Parathyroid adenoma (tissue), 2 donors: ENCODE results near the gene GOLGA6A.

Experiments used
- H2AFZ ChIP-seq: fragments of 300-600 bp; sonication (generic); one replicate; pipeline ENCODE4 v1.7.0; 2017; ENCODE audit warnings: antibody characterized with exemption, mild to moderate bottlenecking
- H3K27ac ChIP-seq: fragments of 300-600 bp; sonication (generic); one replicate; pipeline ENCODE4 v1.7.0; 2017
- H3K27me3 ChIP-seq: fragments of 300-600 bp; sonication (generic); one replicate; pipeline ENCODE4 v1.7.0; 2017; ENCODE audit warnings: low read length; ENCODE audit not compliant: control insufficient read depth, insufficient read depth
- H3K36me3 ChIP-seq: fragments of 300-600 bp; sonication (generic); one replicate; pipeline ENCODE4 v1.7.0; 2017; ENCODE audit warnings: low read length; ENCODE audit not compliant: control insufficient read depth, insufficient read depth
- H3K4me1 ChIP-seq: fragments of 300-600 bp; sonication (generic); one replicate; pipeline ENCODE4 v1.7.0; 2017; ENCODE audit warnings: control low read depth
- H3K4me2 ChIP-seq: fragments of 300-600 bp; sonication (generic); one replicate; pipeline ENCODE4 v1.7.0; 2017; ENCODE audit warnings: low read length
- H3K4me3 ChIP-seq: fragments of 300-600 bp; sonication (generic); one replicate; pipeline ENCODE4 v1.7.0; 2017; ENCODE audit warnings: low read depth, low read length
- H3K79me2 ChIP-seq: fragments of 300-600 bp; sonication (generic); one replicate; pipeline ENCODE4 v1.7.0; 2017; ENCODE audit warnings: control low read depth
- H3K9ac ChIP-seq: fragments of 300-600 bp; sonication (generic); one replicate; pipeline ENCODE4 v1.7.0; 2017; ENCODE audit warnings: mild to moderate bottlenecking
- H3K9me3 ChIP-seq: fragments of 300-600 bp; sonication (generic); one replicate; pipeline ENCODE4 v1.7.0; 2017; ENCODE audit warnings: low read length; ENCODE audit not compliant: control insufficient read depth
- TF ChIP-seq, protein P1 (sequence below): fragments of 300-600 bp; sonication (generic); IDR thresholded peaks from one replicate; pipeline ENCODE4 v1.7.0; 2017; ENCODE audit warnings: antibody characterized with exemption, mild to moderate bottlenecking
- donor health status: primary hyperparathyroidism.

Gene GOLGA6A

DNA sequence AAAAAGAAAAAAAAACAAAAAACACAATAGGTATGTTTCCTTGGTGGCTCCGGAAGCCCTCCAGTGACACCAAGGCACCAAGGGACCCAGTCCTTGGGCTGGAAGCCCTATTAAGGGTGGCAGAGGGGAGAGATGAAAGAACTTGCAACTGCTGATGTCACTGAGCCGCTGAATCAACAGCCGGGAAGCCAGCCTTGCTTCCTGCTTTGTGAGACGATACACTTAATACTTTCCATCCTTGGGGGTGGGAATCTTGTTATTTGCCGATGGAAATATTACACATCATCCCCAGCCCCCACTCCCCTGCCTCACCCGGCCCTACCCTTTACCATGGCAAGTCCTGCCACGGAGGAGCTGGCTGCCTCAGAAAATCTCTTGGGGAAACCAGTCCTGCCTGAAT, 42.4 kb upstream of the GOLGA6A start:
- Histone ChIP-seq H3K4me2 (no peak overlapping the region), H3K27me3 (peaks cover 3% of the 10 kb centered on the region), H3K4me1 (no peaks in the 10 kb centered on the region), H3K9ac (no peak overlapping the region), H3K4me3 (no peak overlapping the region), H2AFZ (no peak overlapping the region), H3K79me2 (no peaks in the 10 kb centered on the region), H3K27ac (no peak overlapping the region), H3K9me3 (no peaks in the 10 kb centered on the region), H3K36me3 (no peaks in the 10 kb centered on the region)
- TF ChIP-seq, protein P1, sequence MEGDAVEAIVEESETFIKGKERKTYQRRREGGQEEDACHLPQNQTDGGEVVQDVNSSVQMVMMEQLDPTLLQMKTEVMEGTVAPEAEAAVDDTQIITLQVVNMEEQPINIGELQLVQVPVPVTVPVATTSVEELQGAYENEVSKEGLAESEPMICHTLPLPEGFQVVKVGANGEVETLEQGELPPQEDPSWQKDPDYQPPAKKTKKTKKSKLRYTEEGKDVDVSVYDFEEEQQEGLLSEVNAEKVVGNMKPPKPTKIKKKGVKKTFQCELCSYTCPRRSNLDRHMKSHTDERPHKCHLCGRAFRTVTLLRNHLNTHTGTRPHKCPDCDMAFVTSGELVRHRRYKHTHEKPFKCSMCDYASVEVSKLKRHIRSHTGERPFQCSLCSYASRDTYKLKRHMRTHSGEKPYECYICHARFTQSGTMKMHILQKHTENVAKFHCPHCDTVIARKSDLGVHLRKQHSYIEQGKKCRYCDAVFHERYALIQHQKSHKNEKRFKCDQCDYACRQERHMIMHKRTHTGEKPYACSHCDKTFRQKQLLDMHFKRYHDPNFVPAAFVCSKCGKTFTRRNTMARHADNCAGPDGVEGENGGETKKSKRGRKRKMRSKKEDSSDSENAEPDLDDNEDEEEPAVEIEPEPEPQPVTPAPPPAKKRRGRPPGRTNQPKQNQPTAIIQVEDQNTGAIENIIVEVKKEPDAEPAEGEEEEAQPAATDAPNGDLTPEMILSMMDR = no peak

DNA sequence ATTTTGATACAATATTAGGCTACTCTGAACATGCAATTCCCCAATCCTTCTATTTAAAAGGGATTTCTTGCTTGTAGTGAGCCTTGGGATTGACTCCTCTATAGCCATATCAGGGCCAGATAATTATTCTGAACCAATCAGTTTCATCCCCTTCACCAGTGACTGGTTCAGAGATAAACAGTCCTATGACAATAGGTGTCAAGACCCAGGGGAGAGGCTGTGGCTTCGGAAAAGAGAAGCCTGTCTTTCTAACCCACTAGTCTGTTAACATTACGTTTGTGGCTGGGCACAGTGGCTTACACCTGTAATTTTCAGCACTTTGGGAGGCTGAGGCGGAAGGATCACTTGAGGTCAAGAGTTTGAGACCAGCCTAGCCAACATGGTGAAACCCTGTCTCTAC, 41.8 kb upstream of the GOLGA6A start:
- no peaks in the 10 kb centered on the region for H3K79me2 ChIP-seq
- H3K27me3 ChIP-seq = peaks cover 3% of the 10 kb centered on the region
- no peak overlapping the region for H2AFZ ChIP-seq
- H3K4me1 ChIP-seq = no peaks in the 10 kb centered on the region
- no peaks in the 10 kb centered on the region for H3K36me3 ChIP-seq
- H3K9ac ChIP-seq = no peak overlapping the region
- no peak overlapping the region for H3K27ac ChIP-seq
- no peaks in the 10 kb centered on the region for H3K9me3 ChIP-seq
- no peak overlapping the region for H3K4me2 ChIP-seq
- TF ChIP-seq, protein P1 = no peak
- no peak overlapping the region for H3K4me3 ChIP-seq

DNA sequence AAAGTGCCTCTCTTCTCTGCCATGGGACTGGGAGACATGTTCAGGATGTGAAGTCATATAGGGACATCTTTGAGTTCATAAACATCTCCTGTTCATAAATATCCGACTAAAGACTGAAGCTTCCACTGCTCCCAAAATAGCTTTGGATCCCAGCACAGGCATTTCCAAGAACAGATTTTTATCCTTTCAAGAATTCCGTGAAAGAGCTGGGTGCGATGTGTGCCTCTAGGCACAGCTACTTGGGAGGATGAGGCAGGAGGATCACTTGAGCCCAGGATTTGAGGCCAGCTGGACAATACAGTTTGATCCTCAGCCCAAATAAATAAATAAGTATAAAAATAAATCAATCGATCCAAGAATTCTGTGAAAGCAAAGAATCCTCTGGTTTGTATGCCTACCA, 41.3 kb upstream of the GOLGA6A start:
- Histone ChIP-seq H3K4me2 (no peak overlapping the region), H3K27me3 (peaks cover 3% of the 10 kb centered on the region), H3K4me3 (no peak overlapping the region), H2AFZ (no peak overlapping the region), H3K9me3 (no peaks in the 10 kb centered on the region), H3K9ac (no peak overlapping the region), H3K4me1 (no peaks in the 10 kb centered on the region), H3K79me2 (no peaks in the 10 kb centered on the region), H3K27ac (no peak overlapping the region), H3K36me3 (no peaks in the 10 kb centered on the region)
- TF ChIP-seq, protein P1 = no peak

DNA sequence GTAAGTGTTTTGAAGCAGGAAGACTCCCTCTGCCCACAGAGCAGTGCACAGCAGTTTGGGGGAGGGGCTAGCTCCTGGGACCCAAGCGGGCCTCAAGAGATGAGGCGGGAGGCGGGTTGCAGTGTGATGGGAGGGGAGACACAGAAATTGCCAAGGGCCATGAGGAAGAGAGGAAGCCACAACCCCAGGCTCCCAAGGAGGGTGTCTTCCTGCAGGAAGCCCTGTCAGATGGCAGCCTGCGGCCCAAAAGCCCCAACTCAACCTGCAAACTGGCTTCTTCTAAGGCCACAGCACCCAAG, 40.7 kb upstream of the GOLGA6A start:
- Histone ChIP-seq H2AFZ (no peak overlapping the region), H3K9me3 (no peaks in the 10 kb centered on the region), H3K9ac (no peak overlapping the region), H3K36me3 (no peaks in the 10 kb centered on the region), H3K27ac (no peak overlapping the region), H3K79me2 (no peaks in the 10 kb centered on the region), H3K4me2 (no peak overlapping the region), H3K4me1 (no peaks in the 10 kb centered on the region), H3K4me3 (no peak overlapping the region), H3K27me3 (no peaks in the 10 kb centered on the region)
- TF ChIP-seq, protein P1 = no peak

DNA sequence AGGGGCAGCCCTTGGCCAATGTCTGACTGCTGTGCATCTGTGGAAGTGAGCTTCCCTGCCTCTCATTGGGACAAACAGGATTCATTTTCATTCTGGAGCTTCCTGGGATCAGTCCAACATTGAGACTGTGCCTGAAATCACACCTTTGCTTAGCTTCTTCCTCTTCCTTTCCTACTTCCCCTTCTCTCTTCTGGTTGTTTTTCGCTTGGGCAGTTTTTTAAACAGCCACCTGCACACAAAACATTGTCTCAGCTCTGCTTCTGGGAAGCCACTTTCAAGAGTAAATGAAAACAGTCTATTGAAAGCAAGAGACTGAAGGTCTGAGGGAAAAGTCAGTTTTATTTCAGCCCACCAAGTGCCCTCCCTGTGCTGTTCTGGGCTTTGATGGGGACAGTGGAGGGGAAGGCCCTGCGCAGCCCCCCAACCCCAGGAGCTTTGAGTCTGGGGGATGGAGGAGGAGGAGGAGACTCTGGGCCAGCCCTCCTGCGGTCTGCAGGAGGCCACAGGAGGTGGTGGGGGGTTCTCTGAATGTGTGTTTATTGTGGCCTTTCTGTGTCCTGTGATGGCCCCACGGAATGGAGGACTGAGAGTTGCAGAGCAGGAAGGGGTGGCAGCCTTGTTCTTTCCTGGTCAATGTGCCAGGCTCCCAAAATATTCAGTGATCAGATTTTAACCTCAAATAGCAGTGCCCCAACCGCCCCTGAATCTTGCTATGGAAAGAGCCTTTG, 40.2 kb upstream of the GOLGA6A start:
- Histone ChIP-seq H3K9ac (no peak overlapping the region), H3K4me1 (no peaks in the 10 kb centered on the region), H3K4me2 (no peak overlapping the region), H2AFZ (no peak overlapping the region), H3K27me3 (no peaks in the 10 kb centered on the region), H3K27ac (no peak overlapping the region), H3K36me3 (no peaks in the 10 kb centered on the region), H3K4me3 (no peak overlapping the region), H3K79me2 (no peaks in the 10 kb centered on the region), H3K9me3 (no peaks in the 10 kb centered on the region)
- TF ChIP-seq, protein P1 = no peak
